Upper lobe of left lung (tissue), 6 donors: ENCODE results near the gene CLEC4G. TPM values are rescaled to one million over a fixed set of nuclear protein-coding genes. Genes with fewer than 3 reads are reported as not detected.
A peak's percentile ranks its signal among the peaks of the same experiment; 100 is the strongest.
"Not testable (repeated sequence)": the region's sequence is repeated elsewhere in the genome, so short reads cannot be mapped to it uniquely, and the experiment has no call there.

Experiments used
- ATAC-seq, 2 donors: fragments of 200-7000 bp; cut with Tn5 transposase; one replicate each; pipeline ENCODE4 v1.9.1; 2022; ENCODE audit warnings: mild to moderate bottlenecking in 2 of 2, moderate library complexity in 2 of 2; ENCODE audit not compliant: low FRiP score in 2 of 2
- DNase-seq, 2 donors: peaks; one replicate each; pipeline ENCODE4 v3.0.0-alpha.2; 2019 to 2020
- H3K27ac ChIP-seq, 4 donors: fragments of 200-600 bp; sonication (generic); one replicate each; pipeline ENCODE4 v1.5.1; 2016 to 2019
- H3K27me3 ChIP-seq, 4 donors: fragments of 200-600 bp; sonication (generic); one replicate each; pipeline ENCODE4 v1.5.1; 2017 to 2019
- H3K36me3 ChIP-seq, 4 donors: fragments of 200-600 bp; sonication (generic); one replicate each; pipeline ENCODE4 v1.5.1; 2016 to 2019
- H3K4me1 ChIP-seq, 4 donors: fragments of 200-600 bp; sonication (generic); one replicate each; pipeline ENCODE4 v1.5.1; 2018 to 2019
- H3K4me3 ChIP-seq, 4 donors: fragments of 200-600 bp; sonication (generic); one replicate each; pipeline ENCODE4 v1.5.1; 2017 to 2019; ENCODE audit warnings: mild to moderate bottlenecking in 2 of 4, moderate library complexity in 1 of 4
- H3K9me3 ChIP-seq, 4 donors: fragments of 200-600 bp; sonication (generic); one replicate each; pipeline ENCODE4 v1.5.1; 2018 to 2019
- CTCF ChIP-seq, 6 experiments: fragments of 450-650 bp in 4 of 6; fragments of 200-600 bp in 2 of 6; sonication (generic) in 2 of 6; IDR thresholded peaks; one replicate each; pipeline ENCODE4 v1.5.1; 2016 to 2019; ENCODE audit warnings: antibody characterized with exemption in 6 of 6
- EP300 ChIP-seq, 4 donors: sonication (generic); formaldehyde crosslinking; IDR thresholded peaks; one replicate each; pipeline ENCODE4 v1.5.1; 2017; ENCODE audit warnings: antibody characterized with exemption in 4 of 4, control low read depth in 2 of 4
- POLR2A ChIP-seq, 4 donors: fragments of 450-650 bp; IDR thresholded peaks; one replicate each; pipeline ENCODE4 v1.5.1; 2016 to 2017; ENCODE audit warnings: antibody characterized with exemption in 4 of 4, mild to moderate bottlenecking in 2 of 4
- POLR2AphosphoS5 ChIP-seq, 2 donors: sonication (generic); formaldehyde crosslinking; IDR thresholded peaks; one replicate each; pipeline ENCODE4 v1.5.1; 2017; ENCODE audit warnings: antibody characterized with exemption in 2 of 2
- WGBS, 2 donors: methylation state at CpG; one replicate each; pipeline ENCODE4 v1.1.5; 2017 to 2018; 5-methylcytosine and 5-hydroxymethylcytosine counted together
- total RNA-seq, 6 donors: library from RNA; depleted of rRNA in 4 of 6; stranded (reverse); fragments of >200 nt in 4 of 6; gene quantifications; one replicate each; pipeline versions ENCODE4 v1.1.0 to v1.2.1, GENCODE V29; 2016 to 2021
- donor health status: DM: no; HTN: no; CAD: no; lungs with moderate emphysema.
- donor health status: DM: no; HTN: yes; CAD: no; lungs with severe emphysema.

The CLEC4G gene
- total RNA-seq, 6 donors from 2014 or later: 0.40 to 2.5 (median 1.5) TPM; not detected in 2

DNA sequence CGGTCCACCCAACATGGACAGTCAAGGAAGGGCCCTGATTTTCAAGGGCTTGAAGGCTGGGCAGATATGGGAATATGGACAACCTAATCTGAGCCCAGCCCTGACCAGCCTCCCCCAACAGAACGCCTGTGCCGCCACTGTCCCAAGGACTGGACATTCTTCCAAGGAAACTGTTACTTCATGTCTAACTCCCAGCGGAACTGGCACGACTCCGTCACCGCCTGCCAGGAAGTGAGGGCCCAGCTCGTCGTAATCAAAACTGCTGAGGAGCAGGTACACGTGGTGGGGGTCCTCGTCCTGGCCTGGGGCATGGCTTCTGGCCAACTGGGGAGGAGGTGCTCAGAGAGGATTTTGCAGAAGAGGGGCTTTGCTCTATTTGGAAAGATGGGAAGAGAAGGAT, 34.6 kb upstream of the CLEC4G start:
- WGBS, 2 donors: 59 to 77% methylated on average over 8 to 11 of the region's 11 CpGs
- Histone ChIP-seq H3K4me1 (peaks cover 0 to 6% (median 0%) of the 10 kb centered on the region in 4 donors), H3K27me3 (no peaks in the 10 kb centered on the region), H3K27ac (no peak overlapping the region), H3K9me3 (no peaks in the 10 kb centered on the region), H3K36me3 (no peaks in the 10 kb centered on the region), H3K4me3 (no peak overlapping the region)
- no peak for ATAC-seq
- no peak for DNase-seq
- TF ChIP-seq EP300 (IDR thresholded peaks at IDR 0.05) (no peak), POLR2AphosphoS5 (IDR thresholded peaks at IDR 0.05) (no peak), CTCF (IDR thresholded peaks at IDR 0.05) (no peak), POLR2A (IDR thresholded peaks at IDR 0.05) (no peak)

- not testable (repeated sequence) for ATAC-seq, H3K27ac ChIP-seq, H3K27me3 ChIP-seq, DNase-seq, H3K4me1 ChIP-seq, H3K4me3 ChIP-seq, H3K36me3 ChIP-seq, H3K9me3 ChIP-seq
- 94% methylated on average over 2 of the region's 2 CpGs; no CpG with 5 or more reads in 1 of the 2 donors for WGBS, 2 donors
Observed at GRCh38 chr19:7765043-7765442, 33.1 kb upstream of the CLEC4G start.

DNA sequence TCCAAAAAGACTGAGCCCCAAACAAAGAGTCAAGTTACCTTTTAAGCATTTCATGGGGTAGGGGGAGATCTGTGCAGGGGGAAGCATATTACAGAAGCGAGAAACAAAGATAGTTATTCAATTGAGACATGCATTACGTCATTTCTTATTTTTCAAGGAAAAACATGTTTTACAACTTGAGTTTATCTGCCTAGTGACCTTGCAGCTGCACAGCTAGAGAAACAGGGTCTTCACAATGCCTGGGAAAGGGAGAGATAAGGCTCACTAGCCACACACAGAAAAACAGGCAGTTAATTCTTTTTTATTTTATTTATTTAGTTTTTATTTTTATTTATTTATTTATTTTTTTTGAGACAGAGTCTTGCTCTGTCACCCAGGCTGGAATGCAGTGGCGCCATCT, 32.2 kb upstream of the CLEC4G start:
- not testable (repeated sequence) for H3K9me3 ChIP-seq, H3K36me3 ChIP-seq, DNase-seq, H3K27ac ChIP-seq, H3K4me1 ChIP-seq, ATAC-seq, H3K4me3 ChIP-seq, H3K27me3 ChIP-seq
- WGBS, 2 donors: 52 to 66% methylated on average over 3 of the region's 3 CpGs

DNA sequence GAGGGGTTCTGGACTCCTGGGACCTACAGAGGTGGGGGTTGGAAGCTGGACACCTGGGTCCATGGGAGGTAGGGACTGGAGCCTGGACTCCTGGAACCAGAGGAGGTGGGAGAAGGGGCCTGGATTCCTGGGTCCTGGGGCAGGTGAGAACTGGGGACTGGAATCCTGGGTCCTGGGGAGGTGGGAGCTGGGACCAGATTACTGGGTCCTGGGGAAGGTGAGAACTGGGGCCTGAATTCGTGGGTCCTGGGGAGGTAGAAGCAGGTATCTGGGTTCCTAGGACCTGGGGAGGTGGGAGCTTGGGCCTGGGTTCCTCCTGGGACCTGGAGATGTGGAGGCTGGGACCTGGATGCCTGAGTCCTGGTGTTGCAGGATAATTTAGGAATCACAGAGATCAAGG, 31.8 kb upstream of the CLEC4G start:
- H3K27ac ChIP-seq: peak overlapping the region in 2 of 4 donors; percentile 9 to 72
- no peaks in the 10 kb centered on the region for H3K27me3 ChIP-seq
- 64 to 67% methylated on average over 1 of the region's 1 CpG for WGBS, 2 donors
- no peak for DNase-seq
- H3K4me1 ChIP-seq: peaks cover 0 to 4% (median 0%) of the 10 kb centered on the region in 4 donors
- peak overlapping the region in 1 of 4 donors; percentile 6 for H3K4me3 ChIP-seq
- no peaks in the 10 kb centered on the region for H3K36me3 ChIP-seq
- TF ChIP-seq CTCF (IDR thresholded peaks at IDR 0.05): no peak
- no peak for TF ChIP-seq POLR2AphosphoS5 (IDR thresholded peaks at IDR 0.05)
- no peak for TF ChIP-seq EP300 (IDR thresholded peaks at IDR 0.05)
- TF ChIP-seq POLR2A (IDR thresholded peaks at IDR 0.05): no peak
- no peak for ATAC-seq
- peaks cover 0 to 10% (median 7%) of the 10 kb centered on the region in 4 donors for H3K9me3 ChIP-seq

- ATAC-seq (no peak), DNase-seq (no peak)
- no peaks in the 10 kb centered on the region for H3K27me3 ChIP-seq
- peak within 1 kb of the TSS in 1 of 4 donors; percentile 6 for H3K4me3 ChIP-seq
- WGBS, 2 donors: 65 to 71% methylated on average over 8 of the region's 8 CpGs
- peak within 1 kb of the TSS in 2 of 4 donors; percentile 9 to 72 for H3K27ac ChIP-seq
- peaks cover 3 to 18% (median 16%) of the 10 kb centered on the region in 4 donors for H3K9me3 ChIP-seq
- TF ChIP-seq POLR2A (IDR thresholded peaks at IDR 0.05) (no peak), CTCF (IDR thresholded peaks at IDR 0.05) (no peak), POLR2AphosphoS5 (IDR thresholded peaks at IDR 0.05) (no peak), EP300 (IDR thresholded peaks at IDR 0.05) (no peak)
- H3K4me1 ChIP-seq: peaks cover 0 to 4% (median 0%) of the 10 kb centered on the region in 4 donors
- no peaks in the 10 kb centered on the region for H3K36me3 ChIP-seq
Observed at GRCh38 chr19:7762719-7763293, 30.9 kb upstream of the CLEC4G start, which contains the start of gene CLEC4M. CLEC4M (plus strand) TSS chr19:7763243; CDS start chr19:7763267, 24 bp downstream.

- DNase-seq (no peak), ATAC-seq (no peak)
- peaks cover 15 to 38% (median 27%) of the 10 kb centered on the region in 4 donors for H3K9me3 ChIP-seq
- 100% methylated on average over 1 of the region's 1 CpG for WGBS, 2 donors
- H3K4me1 ChIP-seq: peaks cover 0 to 4% (median 0%) of the 10 kb centered on the region in 4 donors
- H3K27me3 ChIP-seq: no peaks in the 10 kb centered on the region
- H3K4me3 ChIP-seq: no peak overlapping the region
- H3K36me3 ChIP-seq: no peaks in the 10 kb centered on the region
- no peak overlapping the region for H3K27ac ChIP-seq
- no peak for TF ChIP-seq EP300 (IDR thresholded peaks at IDR 0.05)
- no peak for TF ChIP-seq POLR2AphosphoS5 (IDR thresholded peaks at IDR 0.05)
- no peak for TF ChIP-seq POLR2A (IDR thresholded peaks at IDR 0.05)
- no peak for TF ChIP-seq CTCF (IDR thresholded peaks at IDR 0.05)
Observed at GRCh38 chr19:7759156-7759555, 27.2 kb upstream of the CLEC4G start.
